CD4-positive, alpha-beta T cell treated with Interleukin-15 for 1 hour (primary cell): ENCODE measurements around the gene SMYD2.

Source experiments
- DNase-seq: peaks from one replicate; pipeline ENCODE4 v3.0.0-alpha.2; 2020

The SMYD2 gene

DNA sequence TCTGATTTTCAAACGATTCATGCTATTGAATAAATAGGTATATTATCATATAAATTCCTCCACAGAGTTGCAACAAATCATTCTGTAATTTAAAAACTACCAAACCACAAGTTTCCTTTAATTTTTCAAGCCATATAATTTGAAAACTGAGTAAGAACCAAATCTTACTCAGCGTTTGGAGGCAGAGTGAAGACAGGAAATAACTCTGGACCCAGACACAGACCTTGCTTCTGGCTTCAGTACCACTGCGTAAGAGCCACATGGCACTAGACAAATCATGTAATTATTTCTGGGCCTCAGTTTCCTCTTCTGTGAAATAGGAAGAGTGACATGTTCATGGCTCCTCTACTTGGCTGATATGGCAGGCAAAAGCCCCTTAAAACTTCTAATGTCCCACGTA, 82.4 kb downstream of the SMYD2 start:
- no peak for DNase-seq

DNA sequence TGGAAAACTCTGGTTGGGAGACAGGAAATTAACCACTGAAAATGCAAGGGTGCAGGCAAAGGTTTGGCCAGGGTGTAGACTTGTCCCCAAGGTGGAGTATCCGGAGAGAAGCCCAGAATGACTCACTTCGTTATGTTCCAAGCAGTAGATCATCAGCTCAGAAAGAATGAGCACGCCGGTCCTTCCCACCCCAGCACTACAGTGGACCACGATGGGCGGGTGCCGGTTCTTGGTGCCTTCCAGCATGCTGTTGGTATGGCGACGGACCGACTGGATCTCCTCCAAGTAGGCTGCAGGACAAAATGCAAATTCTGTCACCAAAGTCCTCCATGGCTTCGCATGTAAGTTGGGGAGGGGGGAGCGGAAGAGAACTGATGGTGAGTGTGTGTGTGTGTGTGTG, 83.4 kb downstream of the SMYD2 start:
- no peak for DNase-seq

DNA sequence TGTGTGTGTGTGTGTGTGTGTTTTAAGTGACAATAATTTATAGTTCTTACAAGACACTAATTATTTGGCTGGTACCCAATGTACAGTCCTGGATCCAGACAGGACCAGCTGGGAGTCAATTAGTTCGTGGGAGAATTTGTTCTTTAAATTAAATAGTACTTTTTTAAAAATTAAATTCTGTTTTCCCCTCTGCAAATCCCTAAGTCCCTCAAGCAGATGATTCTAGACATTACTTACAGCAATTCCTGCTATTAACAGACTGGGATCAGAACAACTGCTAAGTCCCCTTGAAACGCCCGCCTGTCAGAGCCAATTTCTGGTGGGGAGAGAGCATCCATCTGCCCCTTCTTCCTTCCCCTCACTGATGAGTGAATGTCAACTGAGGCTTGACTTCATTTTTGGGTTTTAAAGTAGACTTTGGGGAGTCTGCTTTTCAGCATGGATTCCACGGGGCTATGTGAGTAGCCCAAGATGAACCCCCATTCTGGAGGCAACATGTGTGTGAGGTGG, 83.9 kb downstream of the SMYD2 start:
- no peak for DNase-seq

DNA sequence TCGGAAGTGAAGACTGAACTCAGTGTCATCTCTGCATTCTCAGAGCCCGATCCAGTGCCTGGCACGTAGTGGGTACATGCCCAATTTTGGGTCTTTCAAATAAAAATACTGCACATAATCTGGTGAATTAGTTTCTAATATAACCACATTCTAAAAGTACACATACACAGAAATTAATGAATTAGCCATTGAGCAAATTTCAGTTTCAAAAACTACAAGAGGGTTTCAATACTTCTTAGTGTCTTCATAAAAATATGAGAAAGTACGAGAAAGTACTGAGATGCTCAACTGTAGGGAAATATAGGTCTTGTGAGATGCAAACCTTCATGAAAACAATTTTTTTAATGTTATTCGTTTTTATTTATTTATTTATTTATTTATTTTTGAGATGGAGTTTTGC, 86.9 kb downstream of the SMYD2 start:
- DNase-seq = no peak

- no peak for DNase-seq
These were observed 88.4 kb downstream of the SMYD2 start for GRCh38 chr1:214369364-214369763.

DNA sequence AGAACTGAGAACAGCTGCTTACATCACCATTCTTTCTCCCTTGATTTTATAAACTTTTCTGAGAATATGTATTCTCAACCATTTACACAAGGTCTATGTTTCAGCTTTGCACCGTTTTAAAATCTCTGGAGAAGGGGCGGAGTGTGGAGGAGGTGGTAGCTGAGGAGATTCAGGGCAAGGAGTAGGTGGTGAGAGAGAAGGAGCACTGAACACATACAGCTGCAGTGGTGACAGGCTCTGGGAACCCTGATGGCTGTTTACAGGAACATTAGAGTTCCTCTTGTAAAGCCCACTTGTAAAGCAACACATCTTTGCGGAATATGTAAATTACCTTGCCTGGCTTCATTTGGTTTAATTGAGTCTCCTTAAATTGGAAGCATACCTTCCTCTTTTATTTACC, 89.7 kb downstream of the SMYD2 start:
- DNase-seq = no peak

DNA sequence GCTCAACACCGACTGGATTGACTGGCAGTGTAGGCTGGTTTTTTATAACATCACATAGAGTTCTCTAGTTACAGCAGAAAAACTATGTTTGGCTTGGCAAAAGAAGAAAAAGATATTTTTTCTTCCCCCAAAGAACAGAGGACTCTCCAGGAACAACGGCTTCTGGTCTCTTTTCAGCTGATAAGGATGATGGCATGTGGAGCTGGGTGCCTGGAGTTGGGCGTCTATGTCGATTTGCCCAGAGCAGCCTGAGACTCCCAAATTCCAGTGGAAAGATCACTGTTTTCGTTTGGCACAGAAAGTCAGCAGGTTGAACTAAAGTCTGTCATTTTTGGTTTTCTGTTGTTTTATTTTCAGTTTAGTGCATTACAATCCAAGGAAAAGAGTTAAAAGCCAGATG, 91.1 kb downstream of the SMYD2 start:
- no peak for DNase-seq

- no peak for DNase-seq
These were observed 96.5 kb downstream of the SMYD2 start for GRCh38 chr1:214377485-214377884.

- DNase-seq = no peak
These were observed 96.9 kb downstream of the SMYD2 start for GRCh38 chr1:214377886-214378285.

DNA sequence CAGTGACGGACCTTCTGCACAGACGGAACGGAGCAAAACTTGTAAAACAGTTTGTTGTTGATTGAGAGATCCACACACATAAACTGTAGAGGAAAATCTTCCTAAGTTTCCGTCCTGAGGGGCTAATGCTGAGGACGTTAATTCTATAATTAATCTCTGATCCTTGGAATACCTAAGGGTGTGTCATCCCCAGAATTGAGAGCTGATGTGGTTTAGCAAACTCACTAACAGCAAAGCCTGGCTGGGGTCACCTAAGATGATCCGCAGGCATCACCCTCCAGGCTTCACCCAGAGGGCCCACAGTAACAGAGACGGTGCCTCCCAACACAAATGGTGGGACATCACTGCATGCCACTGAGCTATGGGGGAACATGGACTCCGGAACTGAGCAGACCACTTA, 97.5 kb downstream of the SMYD2 start:
- DNase-seq = no peak

DNA sequence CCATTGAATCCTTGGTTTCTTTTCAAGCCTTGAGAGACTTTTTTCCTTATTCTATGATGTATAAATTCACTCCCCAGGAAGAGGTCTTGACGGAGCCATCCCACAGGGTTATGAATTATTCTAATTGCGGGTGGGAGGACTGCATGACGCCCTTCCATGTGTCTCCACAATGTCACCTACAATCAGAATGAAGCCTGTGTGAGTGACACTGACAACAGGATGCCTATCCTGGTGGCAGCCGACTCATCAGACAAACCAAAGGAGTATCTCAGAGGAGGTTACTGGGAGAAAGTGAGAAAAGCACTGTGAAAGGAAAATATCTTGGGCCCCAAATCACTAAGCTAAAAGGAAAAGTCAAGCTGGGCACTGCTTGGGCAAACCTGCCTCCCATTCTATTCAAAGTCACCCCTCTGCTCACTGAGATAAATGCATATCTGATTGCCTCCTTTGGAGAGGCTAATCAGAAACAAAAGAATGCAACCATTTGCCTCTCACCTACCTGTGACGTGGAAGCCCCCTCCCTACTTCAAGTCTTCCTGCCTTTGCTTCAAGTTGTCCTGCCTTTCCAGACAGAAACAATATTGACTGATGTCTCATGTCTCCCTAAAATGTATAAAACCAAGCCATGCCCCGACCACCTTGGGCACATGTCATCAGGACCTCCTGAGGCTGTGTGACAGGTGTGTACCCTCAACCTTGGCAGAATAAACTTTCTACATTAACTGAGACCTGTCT, 98.4 kb downstream of the SMYD2 start:
- no peak for DNase-seq

GRCh38 chr1:214380396-214380795, 99.4 kb downstream of the SMYD2 start:
- DNase-seq = no peak

GRCh38 chr1:214380986-214381695, 100.2 kb downstream of the SMYD2 start:
- no peak for DNase-seq

DNA sequence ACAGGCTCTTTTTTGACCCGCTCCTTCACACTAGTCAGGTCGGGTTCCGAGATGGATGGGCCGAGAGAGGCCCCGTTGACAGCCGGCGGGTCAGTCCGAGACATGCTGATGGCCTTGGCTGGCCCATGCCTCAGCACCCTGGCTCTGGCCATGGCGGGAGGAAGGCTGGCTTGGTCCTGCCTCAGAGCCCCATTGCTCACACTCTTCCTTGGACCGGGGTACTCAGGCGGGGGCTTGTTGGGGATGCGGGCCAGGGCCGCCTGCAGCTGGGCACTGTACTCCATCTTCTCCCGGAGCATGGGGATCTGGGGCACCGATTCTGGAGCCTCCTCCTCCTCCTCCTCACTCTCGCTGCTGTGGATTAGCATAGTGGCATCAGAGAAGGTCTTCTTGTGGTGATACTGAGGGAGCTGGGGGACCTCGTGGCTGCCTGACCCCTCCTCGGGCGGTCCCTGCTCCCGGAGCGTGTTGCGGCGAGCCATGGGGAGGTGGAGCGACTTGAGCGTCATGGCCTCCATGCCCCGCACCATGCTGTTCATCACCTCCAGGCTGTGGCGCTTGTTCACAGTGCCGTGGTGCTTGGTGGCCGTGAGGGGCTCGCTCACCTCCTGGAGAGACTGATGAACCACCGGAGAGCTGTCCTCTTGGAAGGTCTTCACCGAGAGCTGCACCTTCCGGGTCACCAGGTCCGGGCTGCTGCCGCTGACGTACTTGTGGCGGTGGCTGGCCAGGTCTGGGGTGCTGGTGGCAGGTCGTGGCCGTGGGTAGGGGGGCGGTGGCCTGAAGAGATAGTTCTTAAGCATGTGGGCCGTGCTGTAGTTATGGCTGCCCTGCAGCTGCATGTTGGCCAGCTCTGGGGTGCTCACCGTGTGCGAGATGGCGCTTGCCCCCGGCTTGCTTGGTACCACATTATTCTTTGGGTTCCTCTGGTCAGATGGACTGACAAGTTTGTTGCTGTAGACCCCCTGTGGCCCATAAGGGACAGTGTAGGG, 102.7 kb downstream of the SMYD2 start:
- no peak for DNase-seq

DNA sequence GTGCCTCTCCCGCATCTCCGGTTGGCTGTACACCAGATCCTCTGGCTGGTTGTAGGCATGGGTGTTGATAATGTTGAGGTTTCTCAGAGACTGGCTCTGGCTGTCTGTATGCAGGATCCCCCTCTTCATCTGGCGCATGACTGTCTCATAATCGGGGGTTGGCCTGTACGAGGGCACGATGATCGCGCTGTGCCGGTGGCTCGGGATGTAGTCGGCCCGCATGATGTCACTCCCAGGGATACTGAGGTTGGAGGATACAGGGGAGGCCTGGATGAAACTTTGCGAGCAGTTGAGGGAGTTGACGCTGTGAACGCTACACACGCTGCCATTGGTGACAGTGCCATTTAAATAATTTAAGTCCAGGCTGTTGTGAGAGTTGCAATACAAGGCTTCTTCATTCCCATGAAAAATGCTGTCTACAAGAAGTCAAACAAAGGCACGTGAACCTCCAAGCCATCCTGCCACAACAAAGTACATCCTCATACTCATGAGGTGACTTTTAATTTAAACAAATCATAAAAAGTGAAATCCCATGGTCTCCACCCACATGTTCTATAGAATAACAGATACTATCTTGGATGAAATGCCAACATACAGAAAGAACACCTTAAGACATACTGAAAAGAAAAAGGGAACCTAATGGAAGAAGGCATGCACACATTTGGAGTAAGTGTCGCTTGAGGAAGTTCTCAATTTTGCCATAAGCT, 103.6 kb downstream of the SMYD2 start:
- no peak for DNase-seq

DNA sequence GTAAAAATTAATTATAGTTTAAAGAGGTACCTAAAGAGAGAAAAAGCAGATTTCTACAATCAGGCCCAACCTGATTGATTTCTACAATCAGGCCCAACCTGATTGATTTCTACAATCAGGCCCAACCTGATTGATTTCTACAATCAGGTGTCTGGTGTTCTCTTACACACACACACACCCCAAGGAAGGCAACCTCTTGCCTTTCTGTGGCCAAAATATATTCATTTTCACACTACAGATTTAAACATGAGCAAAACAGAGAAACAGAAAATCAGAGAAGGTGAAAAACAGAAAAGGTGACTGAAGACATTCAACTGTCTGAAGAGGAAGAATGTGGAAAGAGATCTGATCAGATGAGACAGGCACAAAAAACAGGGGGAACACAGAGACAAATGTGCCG, 104.5 kb downstream of the SMYD2 start:
- no peak for DNase-seq

GRCh38 chr1:214386333-214386732, 105.4 kb downstream of the SMYD2 start:
- DNase-seq = no peak
